Measurements from ENCODE around the gene FARS2. TPM values are rescaled to one million over a fixed set of nuclear protein-coding genes. Genes with fewer than 3 reads are reported as not detected.

Gene FARS2
- total and polyA plus RNA-seq, 4 donors: 16.6 to 29.0 (median 21.1) TPM

DNA sequence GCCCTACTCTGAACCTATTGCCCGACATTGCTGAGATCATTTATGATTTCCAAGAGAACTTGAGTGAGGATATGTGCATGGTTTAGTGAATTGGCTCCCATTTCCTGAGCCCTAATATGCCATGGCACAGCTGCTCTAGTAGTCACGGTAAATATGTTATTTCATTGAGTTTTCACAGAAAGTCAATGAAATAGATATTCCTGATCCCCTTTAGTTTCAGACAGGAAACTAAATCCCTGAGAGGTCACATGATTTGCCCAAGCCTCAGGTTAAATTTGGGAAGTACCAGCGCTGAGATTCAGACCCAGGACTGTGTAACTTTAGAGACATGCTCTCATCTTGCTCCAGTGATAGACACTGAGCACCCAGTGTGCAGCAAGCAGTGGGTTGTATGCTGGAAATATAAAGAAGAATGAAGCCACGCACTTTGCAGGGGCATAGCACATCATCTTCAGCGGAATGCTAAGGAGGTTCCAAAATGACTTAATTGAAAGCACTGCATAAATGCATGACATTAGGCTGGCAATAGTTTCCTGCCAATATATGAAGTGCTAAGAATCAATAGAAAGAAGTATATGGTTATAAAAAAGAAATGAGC, 70.6 kb downstream of the FARS2 start:
- no peak overlapping the region for H3K27ac ChIP-seq (ENCODE audit: low read depth, low read length)
- no peak overlapping the region for H3K4me3 ChIP-seq (ENCODE audit: low read depth, low read length)
- H3K4me1 ChIP-seq (ENCODE audit: control insufficient read depth, insufficient read depth, low read length): no peaks in the 10 kb centered on the region
- peak in 1 of 6 donors; percentile 17 for DNase-seq (ENCODE audit: low read depth in 4 of 6, low spot score in 6 of 6)
- H3K27me3 ChIP-seq (ENCODE audit: control insufficient read depth, insufficient read depth, low read length): no peaks in the 10 kb centered on the region
- WGBS (ENCODE audit: insufficient coverage): 90% methylated on average over 4 of the region's 5 CpGs
- H3K36me3 ChIP-seq (ENCODE audit: control insufficient read depth, insufficient read depth, low read length): no peaks in the 10 kb centered on the region
- H3K9me3 ChIP-seq (ENCODE audit: control insufficient read depth, insufficient read depth, low read length): no peaks in the 10 kb centered on the region

DNA sequence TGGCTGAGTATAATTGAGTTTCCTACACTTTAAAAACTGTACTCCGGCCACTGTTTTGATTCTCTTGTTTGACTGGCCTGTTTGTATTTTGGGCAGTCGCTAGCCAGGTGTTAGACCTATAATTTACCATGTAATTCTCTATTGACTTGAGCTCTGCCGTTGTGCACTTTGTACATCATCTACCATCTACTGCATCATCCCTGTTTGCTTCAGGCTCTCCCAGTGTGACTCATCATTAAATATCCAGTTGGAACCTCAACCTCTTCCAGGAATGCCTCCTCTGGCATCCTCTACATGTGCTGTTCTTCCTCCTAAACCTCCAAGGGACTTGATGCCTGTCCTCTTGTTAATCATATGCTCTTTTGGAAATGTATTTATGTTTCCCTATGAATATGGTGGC, 72.3 kb downstream of the FARS2 start:
- Histone ChIP-seq H3K27ac (ENCODE audit: low read depth, low read length) (no peak overlapping the region), H3K36me3 (ENCODE audit: control insufficient read depth, insufficient read depth, low read length) (no peaks in the 10 kb centered on the region), H3K4me1 (ENCODE audit: control insufficient read depth, insufficient read depth, low read length) (no peaks in the 10 kb centered on the region), H3K4me3 (ENCODE audit: low read depth, low read length) (no peak overlapping the region), H3K9me3 (ENCODE audit: control insufficient read depth, insufficient read depth, low read length) (no peaks in the 10 kb centered on the region), H3K27me3 (ENCODE audit: control insufficient read depth, insufficient read depth, low read length) (no peaks in the 10 kb centered on the region)
- 77% methylated on average over 2 of the region's 3 CpGs for WGBS (ENCODE audit: insufficient coverage)
- no peak for DNase-seq (ENCODE audit: low read depth in 4 of 6, low spot score in 6 of 6)

DNA sequence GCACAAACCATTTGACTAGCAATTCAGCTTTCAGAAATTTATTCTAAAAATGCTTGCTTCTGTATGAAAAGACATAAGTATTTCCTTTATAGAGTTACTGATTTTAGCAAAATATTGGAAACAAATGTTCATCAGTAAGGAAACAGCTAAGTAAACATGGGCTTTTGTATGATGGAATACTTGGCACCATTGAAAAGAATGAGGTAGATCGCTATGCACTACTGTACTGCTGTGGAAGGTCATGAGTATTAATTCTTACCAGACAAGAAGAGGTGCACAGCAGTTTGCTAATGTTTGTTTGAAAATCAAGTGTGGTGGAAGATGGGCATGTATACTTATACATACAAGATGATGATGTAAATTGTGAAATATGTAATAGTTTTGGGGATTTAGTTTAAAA, 73.0 kb downstream of the FARS2 start:
- Histone ChIP-seq H3K27me3 (ENCODE audit: control insufficient read depth, insufficient read depth, low read length) (no peaks in the 10 kb centered on the region), H3K27ac (ENCODE audit: low read depth, low read length) (no peak overlapping the region), H3K9me3 (ENCODE audit: control insufficient read depth, insufficient read depth, low read length) (no peaks in the 10 kb centered on the region), H3K4me1 (ENCODE audit: control insufficient read depth, insufficient read depth, low read length) (no peaks in the 10 kb centered on the region), H3K36me3 (ENCODE audit: control insufficient read depth, insufficient read depth, low read length) (no peaks in the 10 kb centered on the region), H3K4me3 (ENCODE audit: low read depth, low read length) (no peak overlapping the region)
- WGBS (ENCODE audit: insufficient coverage): 60% methylated on average over 1 of the region's 1 CpG
- DNase-seq (ENCODE audit: low read depth in 4 of 6, low spot score in 6 of 6): no peak

DNA sequence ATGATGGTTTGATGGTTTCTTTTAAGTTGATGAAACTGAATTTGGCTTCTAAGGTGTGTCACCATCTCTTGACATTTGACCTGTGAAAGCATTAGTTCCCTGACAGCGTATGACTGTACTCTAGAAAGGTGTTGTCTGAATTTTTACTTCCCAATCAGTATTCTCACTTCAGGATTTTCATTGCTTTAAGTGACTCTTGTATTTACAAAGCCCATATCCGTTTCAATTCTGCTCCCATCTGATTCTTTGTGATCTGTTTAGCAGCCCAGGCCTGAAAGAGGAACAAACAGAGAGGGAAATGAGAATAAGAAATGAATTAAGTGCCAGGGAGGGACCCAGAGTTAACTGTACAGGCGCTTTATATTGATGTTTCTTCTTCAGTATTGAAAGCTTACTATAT, 73.7 kb downstream of the FARS2 start:
- DNase-seq (ENCODE audit: low read depth in 4 of 6, low spot score in 6 of 6): no peak
- H3K4me1 ChIP-seq (ENCODE audit: control insufficient read depth, insufficient read depth, low read length): no peaks in the 10 kb centered on the region
- H3K27ac ChIP-seq (ENCODE audit: low read depth, low read length): no peak overlapping the region
- H3K4me3 ChIP-seq (ENCODE audit: low read depth, low read length): no peak overlapping the region
- no peaks in the 10 kb centered on the region for H3K36me3 ChIP-seq (ENCODE audit: control insufficient read depth, insufficient read depth, low read length)
- no peaks in the 10 kb centered on the region for H3K27me3 ChIP-seq (ENCODE audit: control insufficient read depth, insufficient read depth, low read length)
- WGBS (ENCODE audit: insufficient coverage): no CpG with 5 or more reads among the region's 3 CpGs
- no peaks in the 10 kb centered on the region for H3K9me3 ChIP-seq (ENCODE audit: control insufficient read depth, insufficient read depth, low read length)

DNA sequence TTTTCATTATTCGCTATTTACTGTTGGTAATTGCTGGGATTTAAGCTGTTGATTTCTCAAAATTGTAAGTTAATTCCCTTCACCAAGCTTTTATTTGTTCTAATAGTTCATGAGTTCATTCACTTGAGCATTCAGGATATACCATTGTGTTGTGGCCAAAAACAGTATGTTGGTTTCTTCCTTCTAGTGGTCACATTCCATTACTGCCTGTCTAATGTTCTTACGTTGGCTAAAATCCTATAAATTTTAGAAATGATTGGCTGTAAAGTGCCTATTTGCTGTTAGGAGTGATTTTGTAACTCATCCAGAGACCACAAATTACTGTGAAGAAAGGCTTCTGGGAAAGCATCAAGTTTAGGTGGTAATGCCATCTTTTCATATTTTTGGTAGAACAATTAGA, 76.3 kb downstream of the FARS2 start:
- H3K4me3 ChIP-seq (ENCODE audit: low read depth, low read length): no peak overlapping the region
- WGBS (ENCODE audit: insufficient coverage): no CpG with 5 or more reads among the region's 2 CpGs

DNA sequence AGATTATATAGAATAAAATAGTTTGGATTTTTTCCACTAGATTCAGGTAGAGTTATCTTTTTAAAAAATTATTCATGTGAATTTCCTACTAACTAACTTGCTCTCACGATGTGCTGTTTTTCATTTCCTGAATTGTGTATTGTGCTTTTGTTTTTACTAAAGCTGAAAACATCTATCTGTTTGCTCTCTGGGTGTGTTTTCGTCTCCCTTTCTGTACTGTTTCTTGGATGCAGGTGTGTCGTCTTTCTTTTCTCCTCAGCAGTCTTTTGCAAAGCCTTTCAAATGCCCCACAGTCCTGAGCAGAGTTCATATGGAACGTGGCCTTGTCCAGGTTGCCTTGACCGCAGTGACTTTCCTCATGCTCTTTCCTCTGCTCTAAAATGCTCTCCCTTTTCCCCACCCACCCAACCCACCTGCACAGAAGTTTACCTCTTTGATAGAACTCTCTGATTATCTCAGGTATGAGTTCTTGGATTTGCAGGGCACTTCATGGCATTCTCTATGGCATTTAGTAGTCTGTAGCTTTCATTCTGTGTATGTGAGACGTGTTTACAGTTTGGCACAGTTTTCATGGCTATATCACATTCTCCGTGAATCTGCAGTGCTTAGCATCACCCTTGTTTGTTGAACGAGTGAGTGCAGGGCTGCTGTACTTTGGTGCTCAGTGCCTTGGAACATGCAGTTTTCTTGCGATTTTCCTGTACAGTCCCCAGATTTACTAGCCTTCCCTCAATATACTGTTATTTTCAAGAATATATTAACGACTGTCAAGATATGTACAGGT, 77.1 kb downstream of the FARS2 start:
- no peaks in the 10 kb centered on the region for H3K27me3 ChIP-seq (ENCODE audit: control insufficient read depth, insufficient read depth, low read length)
- DNase-seq (ENCODE audit: low read depth in 4 of 6, low spot score in 6 of 6): no peak
- no peaks in the 10 kb centered on the region for H3K36me3 ChIP-seq (ENCODE audit: control insufficient read depth, insufficient read depth, low read length)
- H3K4me3 ChIP-seq (ENCODE audit: low read depth, low read length): no peak overlapping the region
- no peak overlapping the region for H3K27ac ChIP-seq (ENCODE audit: low read depth, low read length)
- no peaks in the 10 kb centered on the region for H3K4me1 ChIP-seq (ENCODE audit: control insufficient read depth, insufficient read depth, low read length)
- H3K9me3 ChIP-seq (ENCODE audit: control insufficient read depth, insufficient read depth, low read length): no peaks in the 10 kb centered on the region
- 84% methylated on average over 7 of the region's 10 CpGs for WGBS (ENCODE audit: insufficient coverage)

More for the DNA sequence above, 76.3 kb downstream of the FARS2 start:
- no peaks in the 10 kb centered on the region for H3K4me1 ChIP-seq (ENCODE audit: control insufficient read depth, insufficient read depth, low read length)
- H3K27me3 ChIP-seq (ENCODE audit: control insufficient read depth, insufficient read depth, low read length): no peaks in the 10 kb centered on the region
- no peak for DNase-seq (ENCODE audit: low read depth in 4 of 6, low spot score in 6 of 6)
- no peaks in the 10 kb centered on the region for H3K36me3 ChIP-seq (ENCODE audit: control insufficient read depth, insufficient read depth, low read length)
- no peaks in the 10 kb centered on the region for H3K9me3 ChIP-seq (ENCODE audit: control insufficient read depth, insufficient read depth, low read length)
- no peak overlapping the region for H3K27ac ChIP-seq (ENCODE audit: low read depth, low read length)

DNA sequence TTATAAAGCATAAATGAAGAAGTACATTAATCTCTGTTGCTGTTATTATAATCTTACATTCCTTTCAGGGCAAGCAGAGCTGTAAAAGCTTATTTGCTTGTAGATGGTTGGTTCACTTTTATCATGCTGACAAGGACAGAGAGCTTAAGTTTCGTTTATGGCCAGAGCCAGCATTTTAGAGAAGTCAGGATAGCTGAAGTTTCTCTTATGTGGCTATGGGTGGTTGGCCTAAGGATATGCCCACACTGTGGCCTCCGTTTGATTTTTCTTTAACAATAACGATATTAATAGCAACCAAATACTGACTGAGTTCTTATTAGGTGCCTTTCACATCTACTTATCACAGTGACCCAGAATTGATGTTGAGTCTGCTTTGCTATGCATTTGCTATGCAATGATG, 78.5 kb downstream of the FARS2 start:
- no peaks in the 10 kb centered on the region for H3K36me3 ChIP-seq (ENCODE audit: control insufficient read depth, insufficient read depth, low read length)
- H3K4me1 ChIP-seq (ENCODE audit: control insufficient read depth, insufficient read depth, low read length): no peaks in the 10 kb centered on the region
- H3K27ac ChIP-seq (ENCODE audit: low read depth, low read length): no peak overlapping the region
- WGBS (ENCODE audit: insufficient coverage): no CpG with 5 or more reads among the region's 3 CpGs
- no peak overlapping the region for H3K4me3 ChIP-seq (ENCODE audit: low read depth, low read length)
- DNase-seq (ENCODE audit: low read depth in 4 of 6, low spot score in 6 of 6): no peak
- H3K27me3 ChIP-seq (ENCODE audit: control insufficient read depth, insufficient read depth, low read length): no peaks in the 10 kb centered on the region
- no peaks in the 10 kb centered on the region for H3K9me3 ChIP-seq (ENCODE audit: control insufficient read depth, insufficient read depth, low read length)

DNA sequence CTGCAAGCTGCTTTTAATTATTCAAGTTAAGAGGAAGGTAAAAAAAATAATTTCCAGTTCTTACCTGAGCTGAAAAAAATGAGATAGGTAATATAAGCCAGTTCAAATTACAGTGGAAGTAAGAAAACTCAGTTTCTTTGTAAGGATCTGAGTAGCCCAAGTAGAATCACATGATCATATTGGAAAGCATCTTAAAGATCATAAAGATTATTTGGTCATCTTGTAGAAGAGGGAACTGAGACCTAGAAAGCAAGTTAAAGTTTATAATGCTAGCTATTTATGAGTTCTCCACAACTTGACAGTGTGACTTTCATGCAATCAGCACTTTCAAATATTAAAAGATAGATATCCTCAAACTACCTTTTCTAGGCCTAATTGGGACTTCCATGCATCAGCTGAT, 80.5 kb downstream of the FARS2 start:
- H3K27me3 ChIP-seq (ENCODE audit: control insufficient read depth, insufficient read depth, low read length): no peaks in the 10 kb centered on the region
- H3K9me3 ChIP-seq (ENCODE audit: control insufficient read depth, insufficient read depth, low read length): no peaks in the 10 kb centered on the region
- H3K4me3 ChIP-seq (ENCODE audit: low read depth, low read length): no peak overlapping the region
- DNase-seq (ENCODE audit: low read depth in 4 of 6, low spot score in 6 of 6): no peak
- no peaks in the 10 kb centered on the region for H3K4me1 ChIP-seq (ENCODE audit: control insufficient read depth, insufficient read depth, low read length)
- H3K27ac ChIP-seq (ENCODE audit: low read depth, low read length): no peak overlapping the region
- H3K36me3 ChIP-seq (ENCODE audit: control insufficient read depth, insufficient read depth, low read length): no peaks in the 10 kb centered on the region

DNA sequence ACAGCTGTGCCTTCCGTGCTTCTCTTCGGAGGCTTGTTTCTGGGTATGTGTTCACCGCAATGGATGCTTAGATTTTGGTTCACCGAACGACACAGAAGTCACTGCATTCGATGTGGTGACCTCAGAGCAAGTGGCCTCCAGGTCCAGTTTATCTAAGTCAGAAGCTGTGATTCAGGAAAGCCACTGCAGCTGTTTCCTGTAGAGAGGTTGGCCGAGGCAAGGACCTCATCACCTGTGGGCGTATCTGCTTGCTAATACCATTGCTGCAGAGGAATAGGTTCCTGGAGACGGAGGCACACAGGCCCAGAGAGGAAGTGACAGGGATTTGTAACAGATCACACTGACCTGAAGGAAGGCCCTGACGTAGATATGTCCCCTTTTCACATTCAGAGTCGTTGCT, 82.7 kb downstream of the FARS2 start:
- no peaks in the 10 kb centered on the region for H3K36me3 ChIP-seq (ENCODE audit: control insufficient read depth, insufficient read depth, low read length)
- 94% methylated on average over 9 of the region's 11 CpGs for WGBS (ENCODE audit: insufficient coverage)
- no peaks in the 10 kb centered on the region for H3K4me1 ChIP-seq (ENCODE audit: control insufficient read depth, insufficient read depth, low read length)
- no peak overlapping the region for H3K4me3 ChIP-seq (ENCODE audit: low read depth, low read length)
- DNase-seq (ENCODE audit: low read depth in 4 of 6, low spot score in 6 of 6): no peak
- no peak overlapping the region for H3K27ac ChIP-seq (ENCODE audit: low read depth, low read length)
- H3K9me3 ChIP-seq (ENCODE audit: control insufficient read depth, insufficient read depth, low read length): no peaks in the 10 kb centered on the region
- H3K27me3 ChIP-seq (ENCODE audit: control insufficient read depth, insufficient read depth, low read length): no peaks in the 10 kb centered on the region

DNA sequence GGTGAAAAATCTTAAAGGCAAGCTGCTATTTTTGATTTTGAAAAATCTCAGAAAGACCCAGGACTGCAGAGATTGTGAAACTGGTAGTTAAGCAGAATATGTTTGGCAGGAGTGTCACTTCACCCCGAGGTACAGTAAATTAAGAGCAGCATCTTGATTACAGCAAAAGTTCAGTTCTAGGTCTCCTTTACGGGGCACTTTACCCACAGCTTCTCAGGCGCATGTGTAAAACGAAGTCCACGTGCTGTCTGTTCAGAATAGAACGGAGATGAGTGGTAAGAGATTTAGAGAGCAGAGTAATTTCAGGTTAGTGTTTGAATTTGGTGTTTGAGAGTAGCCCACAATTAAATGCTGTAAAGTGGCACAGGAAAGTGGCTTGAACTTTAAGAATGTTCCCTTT, 84.0 kb downstream of the FARS2 start:
- Histone ChIP-seq H3K4me1 (ENCODE audit: control insufficient read depth, insufficient read depth, low read length) (no peaks in the 10 kb centered on the region), H3K4me3 (ENCODE audit: low read depth, low read length) (no peak overlapping the region), H3K9me3 (ENCODE audit: control insufficient read depth, insufficient read depth, low read length) (no peaks in the 10 kb centered on the region), H3K36me3 (ENCODE audit: control insufficient read depth, insufficient read depth, low read length) (no peaks in the 10 kb centered on the region), H3K27ac (ENCODE audit: low read depth, low read length) (no peak overlapping the region), H3K27me3 (ENCODE audit: control insufficient read depth, insufficient read depth, low read length) (no peaks in the 10 kb centered on the region)
- no peak for DNase-seq (ENCODE audit: low read depth in 4 of 6, low spot score in 6 of 6)
- 86% methylated on average over 6 of the region's 6 CpGs for WGBS (ENCODE audit: insufficient coverage)
